Amniotic epithelial cell (primary cell): ENCODE data around the gene KLHL30.
A peak's percentile ranks its signal among the peaks of the same experiment; 100 is the strongest.

Experiments
- DNase-seq: peaks from one replicate; pipeline ENCODE4 v3.0.0-alpha.2; 2010; ENCODE audit warnings: low read depth

Gene KLHL30, protein sequence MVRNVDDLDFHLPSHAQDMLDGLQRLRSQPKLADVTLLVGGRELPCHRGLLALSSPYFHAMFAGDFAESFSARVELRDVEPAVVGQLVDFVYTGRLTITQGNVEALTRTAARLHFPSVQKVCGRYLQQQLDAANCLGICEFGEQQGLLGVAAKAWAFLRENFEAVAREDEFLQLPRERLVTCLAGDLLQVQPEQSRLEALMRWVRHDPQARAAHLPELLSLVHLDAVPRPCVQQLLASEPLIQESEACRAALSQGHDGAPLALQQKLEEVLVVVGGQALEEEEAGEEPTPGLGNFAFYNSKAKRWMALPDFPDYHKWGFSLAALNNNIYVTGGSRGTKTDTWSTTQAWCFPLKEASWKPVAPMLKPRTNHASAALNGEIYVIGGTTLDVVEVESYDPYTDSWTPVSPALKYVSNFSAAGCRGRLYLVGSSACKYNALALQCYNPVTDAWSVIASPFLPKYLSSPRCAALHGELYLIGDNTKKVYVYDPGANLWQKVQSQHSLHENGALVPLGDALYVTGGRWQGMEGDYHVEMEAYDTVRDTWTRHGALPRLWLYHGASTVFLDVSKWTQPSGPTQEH

DNA sequence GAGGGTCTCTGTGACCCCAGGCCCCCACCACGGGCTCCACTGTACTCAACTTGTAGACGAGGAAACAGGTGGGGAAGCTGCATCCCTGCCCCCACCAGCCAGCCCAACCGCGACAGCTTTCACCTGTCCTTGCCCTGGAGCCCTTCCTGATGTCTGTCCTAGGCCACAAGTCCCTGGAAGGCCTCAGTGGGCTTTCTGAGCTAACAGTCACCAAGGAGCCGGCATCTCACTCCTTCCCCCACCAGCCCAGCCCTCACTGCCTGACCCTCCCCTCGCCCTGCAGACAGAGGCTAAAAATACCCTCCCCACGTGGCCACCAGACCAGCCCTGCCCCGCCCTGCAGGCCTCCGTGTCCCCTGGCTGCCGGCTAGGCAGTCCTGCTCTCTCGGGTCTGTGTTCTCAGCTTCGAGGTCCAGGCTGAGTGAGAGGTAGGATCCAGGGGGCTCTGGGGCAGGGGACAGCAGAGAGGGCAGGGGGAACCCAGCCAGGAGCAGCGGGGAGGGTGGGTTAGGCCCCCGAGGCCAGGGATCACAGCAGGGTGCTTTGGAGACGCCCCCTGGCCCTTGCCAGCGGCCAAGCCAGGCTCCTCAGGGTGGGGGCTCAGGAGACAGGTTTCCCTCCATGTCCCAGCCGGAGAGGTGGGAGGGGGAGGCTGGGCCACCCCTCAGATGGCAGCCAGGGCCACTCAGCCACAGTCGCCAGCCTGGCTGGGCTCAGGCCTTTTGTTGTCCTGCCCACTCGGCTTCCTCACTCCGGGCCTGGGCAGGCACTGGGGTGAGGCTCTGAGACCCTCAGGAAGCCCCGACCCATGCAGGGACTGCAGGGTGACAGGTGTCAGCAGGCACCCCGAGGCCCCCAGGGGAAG is at the start of gene KLHL30:
Gene KLHL30, plus strand, starts transcription at position 338 of the 865 bp plus-strand sequence. CDS start 2,087 bp downstream, outside the sequence.
- no peak for DNase-seq

DNA sequence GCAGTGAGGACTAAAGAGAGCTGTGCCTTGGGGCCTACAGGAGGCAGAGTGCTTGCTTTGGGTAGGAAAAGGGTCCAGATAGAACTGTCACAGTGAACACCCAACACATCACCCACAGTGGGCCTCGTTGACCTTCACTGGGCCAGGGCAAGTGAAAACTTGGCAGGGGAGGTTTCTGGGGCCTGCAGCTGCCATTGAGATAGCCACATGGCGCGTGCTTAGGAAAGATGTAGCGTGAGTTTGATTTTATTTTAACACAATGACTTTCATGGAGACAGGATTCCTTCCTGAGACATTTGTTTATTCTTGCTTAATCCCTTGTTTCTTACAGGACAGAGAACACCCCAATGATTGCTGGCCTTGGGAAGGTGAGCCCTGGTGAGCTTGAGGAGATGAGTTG is 47.6 kb upstream of the KLHL30 start:
- no peak for DNase-seq

DNA sequence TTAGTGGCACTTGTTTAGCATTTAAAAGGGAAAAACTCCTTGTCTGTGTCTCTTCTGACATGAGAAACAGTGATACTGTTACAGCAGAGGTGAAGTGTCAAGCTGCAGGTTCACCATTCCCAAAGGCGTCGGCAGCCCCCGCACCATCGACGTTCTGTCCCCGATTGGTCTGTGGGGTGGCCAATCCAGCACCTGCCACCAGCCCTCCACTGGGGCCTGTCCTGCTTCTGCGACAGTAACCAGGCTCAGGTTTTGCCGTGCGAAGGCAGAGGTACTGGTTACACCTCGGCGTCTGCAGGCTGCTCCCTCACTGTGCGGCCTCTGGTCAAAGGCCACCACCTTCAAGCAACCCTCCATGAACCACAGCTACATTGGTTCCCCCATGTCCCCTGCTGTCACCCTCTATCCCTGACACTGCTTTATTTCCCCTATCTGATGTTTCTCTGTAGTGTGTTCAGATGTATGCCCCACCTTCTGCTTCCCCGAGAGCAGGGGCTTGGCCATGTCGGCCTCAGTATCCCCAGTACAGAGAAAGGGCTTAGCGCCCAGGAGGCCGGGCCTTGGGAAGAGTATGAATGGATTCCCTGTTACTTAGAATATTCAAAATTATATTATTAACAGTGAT is 46.9 kb upstream of the KLHL30 start:
- no peak for DNase-seq

DNA sequence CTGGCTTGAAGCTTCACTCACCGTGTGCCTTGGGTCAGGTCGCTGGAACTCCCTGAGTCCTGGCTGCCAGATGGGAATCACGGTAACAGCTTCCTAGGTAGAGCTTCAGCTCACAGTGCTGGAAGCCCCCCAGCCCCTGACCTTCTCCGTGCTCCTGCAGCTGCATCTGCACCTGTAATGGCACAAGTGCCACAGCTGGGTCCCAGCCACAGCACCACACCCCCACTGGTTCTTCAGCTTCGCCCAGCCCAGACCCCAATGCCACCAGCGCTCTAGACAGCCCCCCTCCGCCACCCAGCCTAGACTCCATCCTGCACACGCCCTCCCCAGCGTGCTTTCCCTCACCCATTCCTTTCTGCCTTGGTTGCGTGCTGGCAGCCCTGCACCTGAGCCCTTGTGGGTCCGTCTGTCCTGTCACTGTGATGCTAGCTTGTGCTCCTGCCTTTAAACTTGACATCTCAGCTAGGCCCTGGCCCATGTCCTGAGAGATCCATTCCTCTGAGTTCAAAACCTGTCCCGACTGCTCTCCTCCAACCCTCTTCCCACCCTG is 45.9 kb upstream of the KLHL30 start:
- DNase-seq = no peak

DNA sequence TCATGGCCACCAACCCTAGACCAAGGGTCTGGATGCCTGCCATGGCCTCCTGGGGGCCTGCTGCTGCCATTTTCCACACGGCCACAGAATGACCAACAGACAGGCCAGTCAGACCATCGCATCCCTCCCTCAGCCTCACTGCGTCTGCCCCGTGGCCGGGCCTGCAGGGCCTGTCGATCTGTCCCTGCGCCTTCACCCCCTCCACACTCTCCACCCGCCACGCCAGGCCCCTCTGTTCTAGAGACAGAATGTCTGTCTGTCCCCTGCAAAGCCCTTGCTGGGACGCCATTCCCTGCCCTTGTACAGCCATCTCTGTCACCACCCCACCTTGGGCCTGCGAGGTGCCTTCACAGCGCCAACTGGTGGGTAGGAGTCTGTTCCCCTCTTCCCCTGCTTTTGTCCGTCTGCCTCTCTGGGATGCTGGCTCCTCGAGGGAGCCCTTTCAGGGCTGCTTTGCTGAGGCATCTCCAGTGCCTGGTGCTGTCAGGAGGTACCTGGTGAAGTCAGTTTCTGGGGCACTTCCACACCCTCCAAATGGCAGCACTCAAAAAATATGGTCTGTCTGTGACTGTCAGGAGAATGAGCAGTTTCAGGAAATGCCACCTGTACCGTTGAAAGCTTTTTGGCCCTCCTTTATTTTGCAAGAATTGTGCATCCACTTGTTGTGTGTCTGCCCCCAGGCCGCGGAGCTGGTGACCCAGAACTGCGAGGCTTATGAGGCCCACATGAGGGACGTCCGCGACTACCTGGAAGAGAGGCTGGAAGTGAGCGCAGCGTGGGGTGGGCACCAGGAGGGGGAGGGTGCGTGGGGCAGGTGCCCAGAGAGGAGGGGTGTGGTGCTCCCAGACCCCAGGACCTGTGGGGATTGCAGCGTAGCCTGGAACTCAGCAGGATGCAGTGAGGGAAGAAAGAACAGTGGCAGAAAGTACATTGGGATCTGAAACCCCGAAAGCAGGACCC is 45.0 kb upstream of the KLHL30 start:
- no peak for DNase-seq

DNA sequence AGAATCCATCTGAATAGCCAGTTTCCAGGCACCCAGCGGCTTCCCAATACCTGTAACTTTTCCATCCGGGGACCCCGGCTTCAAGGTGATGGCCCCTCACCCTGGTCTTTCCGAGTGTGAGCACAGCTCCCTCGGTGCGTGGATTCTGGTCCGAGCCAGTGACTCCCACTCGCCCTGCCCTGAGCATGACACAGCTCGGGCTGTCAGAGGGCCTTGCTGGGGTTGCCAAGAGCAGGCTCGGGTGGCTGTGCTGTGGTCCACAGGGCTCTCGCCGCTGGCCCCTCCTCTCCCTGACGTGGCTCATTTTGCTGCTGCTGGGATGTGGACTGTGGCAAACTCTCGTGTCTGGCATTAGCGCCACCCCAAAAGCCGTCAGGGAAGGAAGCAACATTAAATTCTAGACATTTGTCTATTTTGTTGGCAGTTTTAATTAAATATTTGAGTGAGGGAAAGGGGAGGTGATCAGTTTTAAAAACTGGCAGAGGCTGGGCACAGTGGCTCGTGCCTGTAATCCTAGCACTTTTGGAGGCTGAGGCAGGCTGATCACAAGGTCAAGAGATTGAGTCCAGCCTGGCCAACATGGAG is 43.9 kb upstream of the KLHL30 start:
- no peak for DNase-seq

DNA sequence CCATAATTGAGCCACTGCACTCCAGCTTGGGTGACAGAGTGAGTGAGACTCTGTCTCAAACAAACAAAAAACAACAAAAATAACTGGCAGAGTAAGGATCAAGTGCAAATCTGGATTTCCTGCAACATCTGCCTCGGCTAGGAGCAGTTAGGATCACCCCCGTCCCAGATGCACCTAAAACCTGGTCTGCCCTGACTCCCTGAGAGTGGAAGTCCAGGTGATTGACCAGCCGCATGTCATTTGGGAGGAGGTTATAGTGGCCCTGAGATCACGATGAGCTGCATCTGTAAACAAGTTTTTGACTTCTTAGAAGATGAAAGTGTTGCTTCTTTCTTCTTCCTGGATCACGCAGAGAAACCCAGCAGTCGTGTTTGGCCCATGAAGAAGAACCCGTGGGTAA is 43.3 kb upstream of the KLHL30 start:
- no peak for DNase-seq

DNA sequence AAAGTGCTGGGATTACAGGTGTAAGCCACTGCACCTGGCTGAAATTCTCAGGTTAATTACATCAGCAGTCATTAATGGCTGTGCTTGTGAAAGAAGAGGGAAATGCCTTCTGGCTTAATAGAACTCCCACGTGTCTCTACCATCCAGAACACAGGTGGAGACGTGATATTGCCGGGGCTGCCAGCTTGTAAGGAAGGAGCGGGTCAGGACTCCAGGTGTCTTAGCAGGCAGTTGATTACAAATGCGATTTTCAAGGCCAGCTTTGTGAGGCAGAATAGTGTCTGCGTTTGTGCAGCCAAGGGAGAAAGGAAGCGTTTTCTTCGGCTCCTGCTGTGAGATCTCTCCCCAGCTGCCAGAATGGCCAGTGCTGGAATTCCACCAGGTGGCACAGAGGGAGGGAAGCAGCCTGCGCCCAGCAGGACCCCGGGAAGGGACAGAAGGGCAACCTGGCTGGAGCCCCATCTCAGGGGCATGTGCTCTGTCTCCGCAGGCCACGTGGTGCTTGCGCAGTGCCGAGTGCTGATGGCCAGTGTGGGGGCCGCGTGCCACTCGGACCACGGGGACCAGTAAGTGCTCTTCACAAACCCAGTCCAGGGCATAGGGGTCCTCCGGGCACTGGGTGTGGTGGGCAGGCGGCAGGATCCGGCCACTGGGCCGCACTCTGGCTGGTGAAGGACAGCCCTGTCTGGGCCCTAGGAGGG is 42.0 kb upstream of the KLHL30 start:
- no peak for DNase-seq

DNA sequence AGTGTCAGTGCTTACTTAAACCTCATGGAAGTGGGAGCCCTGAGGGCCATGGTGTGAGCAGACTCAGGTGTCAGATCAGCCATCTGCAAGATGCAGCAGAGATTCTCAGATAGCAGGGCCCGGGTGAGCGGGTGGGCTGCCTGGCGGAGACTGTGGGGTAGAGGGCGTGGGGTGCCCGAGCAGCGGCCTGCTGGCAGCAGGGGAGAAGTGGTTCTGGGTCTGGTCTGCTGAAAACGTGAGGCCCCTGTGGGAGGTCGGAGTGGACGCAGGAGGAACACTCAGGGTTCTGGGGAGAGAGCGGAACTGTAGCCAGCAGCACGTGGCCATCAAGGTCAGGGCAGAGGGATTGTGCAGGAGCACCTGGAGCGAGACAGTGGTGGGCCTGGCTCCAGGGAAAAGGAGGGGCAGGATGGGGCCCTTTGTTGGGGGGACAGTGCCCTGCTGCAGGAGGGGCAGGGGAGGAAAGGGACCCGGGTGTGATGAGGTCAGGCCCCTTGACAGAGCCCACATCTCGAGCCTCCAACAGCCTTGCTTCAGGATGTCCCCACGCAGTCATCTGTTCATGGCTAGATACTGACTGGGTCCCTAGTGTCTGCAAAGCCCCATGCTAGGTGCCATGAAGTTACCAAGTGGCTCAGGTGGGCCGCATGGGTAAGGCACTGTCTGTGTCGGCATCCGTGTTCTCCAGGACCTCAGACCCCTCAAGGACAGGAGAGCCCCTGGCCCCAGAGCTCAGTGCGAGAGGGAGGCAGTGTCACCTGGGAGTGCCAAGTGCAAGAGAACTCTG is 41.1 kb upstream of the KLHL30 start:
- DNase-seq = no peak

DNA sequence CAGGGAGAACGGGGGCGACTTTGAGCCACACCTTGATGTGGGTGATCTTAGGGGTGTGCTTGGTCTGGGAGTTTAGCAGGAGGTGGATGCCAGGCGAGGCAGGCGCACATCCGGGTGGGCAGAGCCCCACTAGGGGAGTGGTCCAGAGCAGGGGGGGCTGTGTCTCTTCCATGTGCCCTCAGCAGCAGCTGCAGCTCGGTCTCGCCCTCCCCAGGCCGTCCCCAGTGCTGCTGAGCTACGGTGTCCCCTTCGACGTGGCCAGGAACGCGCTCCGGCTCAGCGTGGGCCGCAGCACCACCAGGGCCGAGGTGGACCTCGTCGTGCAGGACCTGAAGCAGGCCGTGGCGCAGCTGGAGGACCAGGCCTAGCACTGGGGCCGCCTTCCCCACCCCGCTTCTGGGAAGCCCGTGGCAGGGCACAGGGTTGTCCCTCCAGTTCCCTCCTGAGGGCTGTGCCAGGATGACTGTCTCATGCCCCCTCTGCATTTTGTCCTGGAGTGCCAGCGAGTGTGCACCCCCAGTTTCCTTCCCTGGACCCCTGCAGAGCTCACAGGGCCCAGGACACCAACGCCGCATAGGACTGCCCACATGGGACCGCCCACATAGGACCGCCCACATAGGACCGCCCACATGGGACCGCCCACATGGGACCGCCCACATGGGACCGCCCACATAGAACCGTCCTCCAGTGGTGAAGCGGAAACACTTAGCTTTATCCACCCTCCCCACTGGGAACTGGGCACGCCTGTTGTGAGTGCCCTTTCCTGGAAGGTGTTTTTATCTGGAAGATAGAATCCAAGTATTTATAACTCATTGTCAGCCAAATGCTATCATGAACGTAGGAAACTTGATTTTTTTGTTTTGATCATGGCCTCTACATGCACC is 40.2 kb upstream of the KLHL30 start:
- peak; percentile 66 for DNase-seq

DNA sequence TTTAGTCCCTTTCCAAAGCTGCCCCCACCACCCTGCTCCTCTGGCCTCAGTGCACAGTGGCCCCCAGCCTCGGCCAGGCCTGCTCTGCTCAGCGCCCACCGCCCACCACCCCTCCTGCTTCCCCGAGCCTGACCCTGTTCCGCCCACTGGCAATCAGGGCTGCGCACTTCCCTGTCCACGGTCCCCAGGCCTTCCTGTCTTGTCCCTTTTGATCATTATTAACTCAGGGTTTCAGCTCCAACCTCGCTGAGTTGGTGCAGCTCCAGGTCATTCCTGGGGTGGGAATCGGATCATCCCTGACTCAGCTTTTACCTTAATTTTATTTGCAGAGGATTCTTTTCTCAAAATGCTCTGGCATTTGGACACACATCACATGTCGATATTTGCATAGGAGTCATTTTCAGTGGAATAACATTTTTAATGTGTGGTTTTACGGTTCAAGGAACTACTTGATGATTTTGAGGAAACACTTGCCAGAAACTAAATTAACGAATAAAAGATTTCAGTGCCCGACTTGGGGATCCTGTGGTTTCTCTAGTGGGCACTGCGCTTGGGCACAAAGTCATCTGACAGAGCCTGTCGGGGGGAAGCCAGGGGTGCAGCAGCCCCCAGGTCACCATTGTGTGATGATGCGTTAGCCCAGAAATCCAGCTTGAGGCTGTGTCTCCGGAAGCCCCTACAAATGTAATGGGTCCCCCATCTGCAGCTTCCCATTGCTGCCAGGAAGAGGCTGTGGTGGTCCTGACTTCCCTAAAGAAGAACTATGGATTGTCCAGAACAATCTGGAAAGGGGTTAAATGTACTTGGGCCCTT is 39.4 kb upstream of the KLHL30 start:
- no peak for DNase-seq

DNA sequence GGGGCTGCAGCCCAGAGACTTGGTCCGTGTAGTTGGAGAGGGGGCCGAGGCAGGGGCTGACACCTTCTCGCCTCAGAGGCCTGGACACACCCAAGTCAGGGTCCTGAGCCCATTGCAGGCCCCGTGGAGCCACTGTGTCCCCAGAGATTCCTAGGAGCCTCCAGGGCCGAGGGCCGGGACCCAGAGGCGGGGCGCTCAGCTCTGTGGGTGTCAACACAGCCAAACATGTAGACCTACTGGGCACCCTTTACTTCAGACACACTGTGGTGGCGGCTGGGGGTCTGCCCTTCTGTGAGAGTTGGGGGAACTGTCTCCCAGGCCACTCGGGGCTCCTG is 38.8 kb upstream of the KLHL30 start:
- no peak for DNase-seq

DNA sequence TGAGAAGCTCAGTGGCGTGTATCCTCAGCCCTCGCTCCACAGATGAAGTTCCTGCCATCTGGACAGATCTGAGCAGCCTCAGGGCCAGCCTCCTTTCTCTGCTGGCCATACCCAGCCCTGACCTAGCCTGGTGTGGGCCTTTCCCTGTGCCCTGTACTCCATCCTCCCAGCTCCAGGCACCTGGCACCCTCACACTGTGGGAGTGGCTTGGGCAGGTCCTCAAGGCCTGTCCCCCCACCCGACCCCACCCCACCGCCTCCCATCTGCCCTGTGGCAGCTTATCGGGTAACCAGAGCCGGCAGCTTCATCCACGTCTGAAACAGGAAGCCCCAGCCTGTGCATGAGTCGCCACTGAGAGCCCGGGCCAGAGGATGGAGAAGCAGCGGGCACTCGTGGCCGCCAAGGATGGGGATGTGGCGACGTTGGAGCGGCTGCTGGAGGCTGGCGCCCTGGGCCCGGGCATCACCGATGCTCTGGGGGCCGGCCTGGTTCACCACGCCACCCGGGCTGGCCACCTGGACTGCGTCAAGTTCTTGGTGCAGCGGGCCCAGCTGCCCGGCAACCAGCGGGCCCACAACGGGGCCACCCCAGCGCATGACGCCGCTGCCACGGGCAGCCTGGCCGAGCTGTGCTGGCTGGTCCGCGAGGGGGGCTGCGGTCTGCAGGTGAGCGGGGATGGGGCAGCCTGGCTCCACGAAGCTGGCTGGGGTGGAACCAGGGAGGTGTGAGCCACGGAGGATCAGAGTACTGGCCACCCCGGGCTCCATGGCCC is 38.2 kb upstream of the KLHL30 start, which contains the start of gene ESPNL:
Gene ESPNL, plus strand, starts transcription at position 292 of the 772 bp plus-strand sequence. Its CDS starts 80 bp downstream, at position 372.
- DNase-seq = no peak

DNA sequence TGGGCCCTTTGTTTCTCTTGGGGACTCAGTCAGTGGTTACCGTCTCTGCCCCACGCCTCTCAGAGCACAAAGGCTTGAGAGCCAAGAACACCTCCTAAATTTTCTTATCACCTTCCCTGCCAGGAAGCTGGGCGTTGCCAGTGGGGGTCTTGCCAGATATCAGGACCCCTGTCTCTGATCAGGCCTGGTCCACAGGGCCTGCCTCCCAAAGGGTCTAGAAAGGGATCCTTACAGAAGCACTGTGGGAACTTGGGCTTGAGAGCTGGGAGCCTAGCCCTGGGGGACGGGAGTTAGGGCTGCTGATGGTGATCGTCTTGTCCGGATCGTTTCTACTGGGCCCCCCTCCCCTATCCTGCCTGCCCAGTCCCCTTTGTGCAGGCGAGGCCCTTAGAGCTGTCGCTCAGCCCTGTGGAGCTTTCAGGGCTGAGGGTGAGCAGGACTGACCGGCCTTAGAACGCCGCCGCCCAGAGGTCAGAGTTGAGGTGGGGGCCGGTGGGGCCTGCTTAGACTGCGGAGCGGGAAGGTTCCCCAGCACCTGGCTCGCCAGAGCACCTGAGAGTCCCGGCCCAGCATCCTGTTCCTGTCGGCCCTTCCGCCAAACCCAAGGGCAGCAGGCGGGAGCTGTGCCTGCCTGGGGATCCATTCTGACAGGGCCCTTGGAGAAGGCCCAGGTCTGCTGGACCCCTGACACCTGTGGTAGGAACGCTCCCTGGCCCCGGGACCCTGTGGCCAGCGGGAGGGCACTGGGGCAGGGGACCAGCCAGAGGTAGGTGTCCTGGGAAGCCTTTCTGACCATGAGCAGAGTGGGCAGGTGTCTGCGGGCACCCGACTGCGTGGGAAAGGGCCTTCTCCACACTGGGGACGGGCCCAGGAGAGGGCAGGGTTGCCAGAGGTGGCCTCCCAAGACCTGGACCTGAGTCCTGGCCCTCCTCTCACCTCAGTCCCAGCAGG is 37.4 kb upstream of the KLHL30 start:
- no peak for DNase-seq
